ENCODE measurements around the gene AGBL4. TPM values are rescaled to one million over a fixed set of nuclear protein-coding genes. Genes with fewer than 3 reads are reported as not detected.

Gene AGBL4
- total and polyA plus RNA-seq, 9 of the 15 experiments (the other 6 are each of a cell fraction or from before 2014, with no cell fraction given), result 0.11 TPM; not detected in 7

DNA sequence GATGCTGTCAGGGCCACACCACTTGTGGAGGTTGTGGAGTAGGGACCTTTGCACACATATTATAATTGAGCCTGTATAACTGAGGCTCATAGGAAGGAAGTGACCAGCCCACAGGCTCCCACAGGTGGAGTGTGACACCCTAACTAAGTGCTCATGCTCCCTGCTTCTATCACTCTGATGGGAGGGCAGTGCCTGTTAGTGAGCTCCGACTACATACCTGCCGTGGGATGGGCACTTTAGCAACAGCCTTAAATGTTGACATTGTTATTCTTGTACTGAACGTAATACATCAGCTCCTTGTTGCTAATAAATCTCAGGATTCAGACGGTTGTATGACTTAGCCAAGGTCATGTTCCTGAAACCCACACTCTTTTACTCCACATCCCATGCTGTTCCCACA is 1305.0 kb downstream of the AGBL4 start:
- BruUV-seq (replicated peaks), result no TSS peak
- no peaks in the 10 kb centered on the region for H3K79me2 ChIP-seq (ENCODE audit: control insufficient read depth, insufficient read depth, low read length)
- no peak for FAIRE-seq
- no peak overlapping the region for H2AFZ ChIP-seq (ENCODE audit: low read depth, low read length)
- H3K4me1 ChIP-seq (replicated peaks in 1 of 2; ENCODE audit: control insufficient read depth in 2 of 2, insufficient read depth in 2 of 2, low read length in 2 of 2), result no peaks in the 10 kb centered on the region
- H3K4me3 ChIP-seq, result no peak overlapping the region
- no peaks in the 10 kb centered on the region for H3K9me1 ChIP-seq (ENCODE audit: control insufficient read depth, insufficient read depth, low read length)
- no peaks in the 10 kb centered on the region for H4K20me1 ChIP-seq (replicated peaks; ENCODE audit: control insufficient read depth, insufficient read depth, low read length)
- no peaks in the 10 kb centered on the region for H3K9me3 ChIP-seq (replicated peaks; ENCODE audit: control insufficient read depth, insufficient read depth, low read depth, low read length)
- TF ChIP-seq ZBTB33 (CRISPR knock-in tag; IDR thresholded peaks at IDR 0.05) (no peak), TCF15 (CRISPR knock-in tag; IDR thresholded peaks at IDR 0.05) (no peak), TFE3 (CRISPR knock-in tag; IDR thresholded peaks at IDR 0.05) (no peak), ZNF445 (CRISPR knock-in tag; IDR thresholded peaks at IDR 0.05; ENCODE audit: low read depth) (no peak), TEAD1 (CRISPR knock-in tag; IDR thresholded peaks at IDR 0.05) (no peak), POLR2H (tag; IDR thresholded peaks at IDR 0.05; ENCODE audit: low read depth) (no peak), POLR2A (conservative IDR thresholded peaks at IDR 0.05) (no peak), ZNF133 (CRISPR knock-in tag; IDR thresholded peaks at IDR 0.05) (no peak)
- TF ChIP-seq, protein P1, sequence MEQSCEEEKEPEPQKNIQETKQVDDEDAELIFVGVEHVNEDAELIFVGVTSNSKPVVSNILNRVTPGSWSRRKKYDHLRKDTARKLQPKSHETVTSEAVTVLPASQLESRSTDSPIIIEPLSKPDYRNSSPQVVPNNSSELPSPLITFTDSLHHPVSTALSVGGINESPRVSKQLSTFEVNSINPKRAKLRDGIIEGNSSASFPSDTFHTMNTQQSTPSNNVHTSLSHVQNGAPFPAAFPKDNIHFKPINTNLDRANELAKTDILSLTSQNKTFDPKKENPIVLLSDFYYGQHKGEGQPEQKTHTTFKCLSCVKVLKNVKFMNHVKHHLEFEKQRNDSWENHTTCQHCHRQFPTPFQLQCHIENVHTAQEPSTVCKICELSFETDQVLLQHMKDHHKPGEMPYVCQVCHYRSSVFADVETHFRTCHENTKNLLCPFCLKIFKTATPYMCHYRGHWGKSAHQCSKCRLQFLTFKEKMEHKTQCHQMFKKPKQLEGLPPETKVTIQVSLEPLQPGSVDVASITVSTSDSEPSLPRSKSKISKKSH (CRISPR knock-in tag; IDR thresholded peaks at IDR 0.05), result no peak
- TF ChIP-seq, protein P2, sequence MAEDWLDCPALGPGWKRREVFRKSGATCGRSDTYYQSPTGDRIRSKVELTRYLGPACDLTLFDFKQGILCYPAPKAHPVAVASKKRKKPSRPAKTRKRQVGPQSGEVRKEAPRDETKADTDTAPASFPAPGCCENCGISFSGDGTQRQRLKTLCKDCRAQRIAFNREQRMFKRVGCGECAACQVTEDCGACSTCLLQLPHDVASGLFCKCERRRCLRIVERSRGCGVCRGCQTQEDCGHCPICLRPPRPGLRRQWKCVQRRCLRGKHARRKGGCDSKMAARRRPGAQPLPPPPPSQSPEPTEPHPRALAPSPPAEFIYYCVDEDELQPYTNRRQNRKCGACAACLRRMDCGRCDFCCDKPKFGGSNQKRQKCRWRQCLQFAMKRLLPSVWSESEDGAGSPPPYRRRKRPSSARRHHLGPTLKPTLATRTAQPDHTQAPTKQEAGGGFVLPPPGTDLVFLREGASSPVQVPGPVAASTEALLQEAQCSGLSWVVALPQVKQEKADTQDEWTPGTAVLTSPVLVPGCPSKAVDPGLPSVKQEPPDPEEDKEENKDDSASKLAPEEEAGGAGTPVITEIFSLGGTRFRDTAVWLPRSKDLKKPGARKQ (CRISPR knock-in tag; IDR thresholded peaks at IDR 0.05), result no peak
- ChIA-PET POLR2A (interaction anchor here (0.6 to 0.8 kb wide), 2 partner anchors 64 to 1556 kb away, joined by 3 read pairs; no protein-coding TSS in a partner anchor), CTCF (ENCODE audit: low intra/inter-chr PET ratio) (no interaction called here)
- no peak for DNase-seq (ENCODE audit: extremely low read depth in 1 of 4, low spot score in 3 of 4)
- ATAC-seq, result no peak
- no peak overlapping the region for H3K4me2 ChIP-seq (ENCODE audit: insufficient read depth, low read length)
- intact Hi-C loops (cut with micrococcal nuclease) (no loop called here), in situ Hi-C loops (cut with MboI) (no loop called here)
- H3K36me3 ChIP-seq (ENCODE audit: control insufficient read depth, insufficient read depth, low read length), result no peaks in the 10 kb centered on the region
- no peak overlapping the region for H3K27ac ChIP-seq (ENCODE audit: extremely low read depth, low read depth, low read length)
- no peak overlapping the region for H3K9ac ChIP-seq (ENCODE audit: insufficient read depth in 1 of 2, low read depth in 2 of 2, low read length in 2 of 2)
- 0% methylated on average over 4 of the region's 4 CpGs for WGBS (ENCODE audit: insufficient coverage, low coverage, missing lambda C conversion rate)
- no peaks in the 10 kb centered on the region for H3K27me3 ChIP-seq (ENCODE audit: control insufficient read depth in 2 of 2, insufficient read depth in 2 of 2, low read length in 2 of 2)
